SK-N-SH treated with all-trans-retinoic acid at 6 μM for 48 hours (cell line): ENCODE measurements around the gene ALG14.

Experiments
- ARNTL ChIP-seq: fragments of 450-650 bp; formaldehyde crosslinking; IDR thresholded peaks from 2 replicates; pipeline ENCODE4 v1.5.0; 2020; ENCODE audit warnings: low read depth, mild to moderate bottlenecking, moderate library complexity, borderline replicate concordance
- ESRRG ChIP-seq: fragments of 250-450 bp; sonication (Bioruptor Pico); IDR thresholded peaks from 2 replicates; pipeline ENCODE4 v1.6.1; 2021; ENCODE audit warnings: mild to moderate bottlenecking
- PATZ1 ChIP-seq: fragments of 250-450 bp; sonication (Bioruptor Pico); IDR thresholded peaks from 2 replicates; pipeline ENCODE4 v1.8.0; 2020; ENCODE audit warnings: mild to moderate bottlenecking, moderate library complexity, borderline replicate concordance
- TCF4 ChIP-seq: fragments of 250-450 bp; sonication (Bioruptor Pico); IDR thresholded peaks from 2 replicates; pipeline ENCODE4 v1.8.0; 2021; ENCODE audit warnings: mild to moderate bottlenecking, moderate library complexity, borderline replicate concordance
- ZFP3 ChIP-seq: fragments of 250-450 bp; sonication (Bioruptor Pico); IDR thresholded peaks from 2 replicates; pipeline ENCODE4 v1.5.0; 2020; ENCODE audit warnings: mild to moderate bottlenecking, moderate library complexity
- TF ChIP-seq, protein P1 (sequence below): fragments of 250-450 bp; sonication (Bioruptor Pico); IDR thresholded peaks from 2 replicates; pipeline ENCODE4 v1.8.0; 2021; ENCODE audit warnings: low read depth, mild to moderate bottlenecking, moderate library complexity, borderline replicate concordance

GRCh38 chr1:94942171-94943128, 130.3 kb downstream of the ALG14 start:
- TF ChIP-seq ARNTL (CRISPR knock-in tag) (no peak), TCF4 (no peak), ZFP3 (CRISPR knock-in tag) (no peak), ESRRG (CRISPR knock-in tag) (no peak), PATZ1 (CRISPR knock-in tag) (no peak)
- TF ChIP-seq, protein P1, sequence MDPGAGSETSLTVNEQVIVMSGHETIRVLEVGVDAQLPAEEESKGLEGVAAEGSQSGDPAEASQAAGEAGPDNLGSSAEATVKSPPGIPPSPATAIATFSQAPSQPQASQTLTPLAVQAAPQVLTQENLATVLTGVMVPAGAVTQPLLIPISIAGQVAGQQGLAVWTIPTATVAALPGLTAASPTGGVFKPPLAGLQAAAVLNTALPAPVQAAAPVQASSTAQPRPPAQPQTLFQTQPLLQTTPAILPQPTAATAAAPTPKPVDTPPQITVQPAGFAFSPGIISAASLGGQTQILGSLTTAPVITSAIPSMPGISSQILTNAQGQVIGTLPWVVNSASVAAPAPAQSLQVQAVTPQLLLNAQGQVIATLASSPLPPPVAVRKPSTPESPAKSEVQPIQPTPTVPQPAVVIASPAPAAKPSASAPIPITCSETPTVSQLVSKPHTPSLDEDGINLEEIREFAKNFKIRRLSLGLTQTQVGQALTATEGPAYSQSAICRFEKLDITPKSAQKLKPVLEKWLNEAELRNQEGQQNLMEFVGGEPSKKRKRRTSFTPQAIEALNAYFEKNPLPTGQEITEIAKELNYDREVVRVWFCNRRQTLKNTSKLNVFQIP (CRISPR knock-in tag) = no peak
